HG02571 (cell line): ENCODE data around the gene ZFR.
"Not testable (repeated sequence)": the region's sequence is repeated elsewhere in the genome, so short reads cannot be mapped to it uniquely, and the experiment has no call there.

ENCODE experiments used
- ATAC-seq: cut with Tn5 transposase; IDR thresholded peaks from one replicate; pipeline ENCODE4 v1.9.1; 2021; ENCODE audit warnings: mild to moderate bottlenecking, moderate library complexity; ENCODE audit not compliant: unreplicated experiment

ZFR gene

GRCh38 chr5:32452316-32452715 is 7.8 kb upstream of the ZFR start:
- not testable (repeated sequence) for ATAC-seq

GRCh38 chr5:32450952-32451351 is 6.4 kb upstream of the ZFR start:
- no peak for ATAC-seq

DNA sequence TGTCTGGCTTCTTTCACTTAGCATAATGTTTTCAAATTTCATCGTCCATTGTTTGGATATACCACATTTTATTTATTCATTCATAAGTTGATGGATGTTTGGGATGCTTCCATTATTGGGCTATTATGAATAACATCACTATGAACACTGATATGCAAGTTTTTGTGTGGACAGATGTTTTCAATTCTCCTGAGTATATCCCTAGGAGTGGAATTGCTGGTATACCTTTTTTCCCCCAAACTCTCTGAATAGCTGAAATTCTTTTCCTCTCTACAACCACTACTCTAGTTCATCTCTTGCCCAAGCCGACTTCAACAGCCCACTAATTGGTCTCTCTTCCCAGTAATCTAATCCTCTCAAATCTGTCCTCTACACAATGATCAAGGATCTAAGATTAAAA is 4.7 kb upstream of the ZFR start:
- ATAC-seq: no peak

DNA sequence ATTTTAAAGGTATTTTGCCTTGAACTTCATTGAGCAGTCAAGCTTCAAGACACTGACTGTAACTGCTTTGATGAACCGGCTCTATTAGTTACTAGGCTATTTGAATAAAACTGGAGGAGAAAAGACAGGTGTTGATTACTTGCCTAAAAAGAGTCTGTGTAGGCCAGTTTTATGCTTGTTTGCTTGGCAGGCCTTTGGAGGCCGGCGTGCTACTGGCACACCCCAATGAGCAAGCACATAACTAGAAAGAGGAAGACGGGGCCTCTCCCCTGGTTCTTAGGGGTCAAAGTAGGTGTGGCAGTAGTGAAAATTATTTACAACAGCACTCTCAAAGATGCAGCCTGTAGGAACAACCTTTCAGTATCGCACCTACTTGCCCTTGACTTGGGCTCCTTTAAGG is 2.1 kb upstream of the ZFR start:
- no peak for ATAC-seq

DNA sequence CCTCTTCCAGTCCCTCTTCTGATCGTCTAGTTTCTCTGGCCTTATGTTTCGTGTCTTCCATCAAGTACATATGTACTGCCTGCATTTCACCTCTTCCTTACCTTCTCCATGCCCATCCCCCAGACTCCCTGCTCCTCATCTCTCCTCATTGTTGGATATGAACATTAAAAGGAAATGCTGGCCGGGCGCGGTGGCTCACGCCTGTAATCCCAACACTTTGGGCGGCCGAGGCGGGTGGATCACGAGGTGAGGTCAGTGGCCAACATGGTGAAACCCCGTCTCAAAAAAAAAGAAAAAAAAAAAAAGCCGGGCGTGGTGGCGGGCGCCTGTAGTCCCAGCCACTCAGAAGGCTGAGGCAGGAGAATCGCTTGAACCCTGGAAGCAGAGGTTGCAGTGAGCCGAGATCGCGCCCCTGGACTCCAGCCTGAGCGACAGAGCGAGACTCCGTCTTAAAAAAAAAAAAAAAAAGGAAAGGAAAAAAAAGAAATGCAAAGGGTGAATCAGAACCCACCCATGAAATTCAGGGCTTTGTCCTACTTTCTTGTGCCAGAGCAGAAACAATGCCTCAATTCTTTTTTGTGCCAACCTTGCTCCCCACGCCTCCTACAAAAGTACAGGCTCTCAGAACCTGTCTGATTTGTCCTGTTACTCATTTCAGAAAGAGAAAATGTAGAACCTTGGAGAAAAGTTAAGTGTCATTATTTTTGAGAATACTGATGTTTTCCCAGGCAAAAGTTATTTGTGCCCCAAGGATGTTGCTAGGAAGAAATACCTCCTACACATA is 1.5 kb upstream of the ZFR start:
- ATAC-seq: no peak

DNA sequence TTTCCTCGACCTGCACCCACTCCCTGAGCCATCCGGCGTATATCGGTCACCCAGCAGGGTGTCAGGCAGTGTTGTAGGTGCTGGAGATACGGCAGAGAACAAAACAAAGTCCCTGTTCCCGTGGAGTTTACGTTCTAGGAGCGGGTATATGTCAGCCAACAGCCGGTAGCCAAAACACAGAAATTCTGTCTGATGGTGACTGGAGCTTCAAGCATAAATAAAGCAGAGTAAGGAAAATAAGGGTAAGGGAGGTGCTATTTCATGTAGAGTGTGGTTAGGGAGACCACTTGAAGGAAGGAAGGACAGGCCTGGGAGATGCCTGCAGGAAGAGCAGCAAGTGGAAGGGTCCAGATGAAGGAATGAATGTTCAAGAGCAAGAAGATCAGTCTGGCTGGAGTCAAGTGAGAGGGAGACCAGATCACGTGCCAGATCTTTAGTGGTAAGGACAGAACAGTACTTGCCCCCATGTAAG is 783 bp upstream of the ZFR start:
- no peak for ATAC-seq

GRCh38 chr5:32443541-32444430 is 754 bp downstream of the ZFR start:
- ATAC-seq: peak; percentile 49

GRCh38 chr5:32443145-32443540 is 1.4 kb downstream of the ZFR start:
- ATAC-seq: peak; percentile 26

- no peak for ATAC-seq
Observed at GRCh38 chr5:32439086-32439642, 5.4 kb downstream of the ZFR start.

DNA sequence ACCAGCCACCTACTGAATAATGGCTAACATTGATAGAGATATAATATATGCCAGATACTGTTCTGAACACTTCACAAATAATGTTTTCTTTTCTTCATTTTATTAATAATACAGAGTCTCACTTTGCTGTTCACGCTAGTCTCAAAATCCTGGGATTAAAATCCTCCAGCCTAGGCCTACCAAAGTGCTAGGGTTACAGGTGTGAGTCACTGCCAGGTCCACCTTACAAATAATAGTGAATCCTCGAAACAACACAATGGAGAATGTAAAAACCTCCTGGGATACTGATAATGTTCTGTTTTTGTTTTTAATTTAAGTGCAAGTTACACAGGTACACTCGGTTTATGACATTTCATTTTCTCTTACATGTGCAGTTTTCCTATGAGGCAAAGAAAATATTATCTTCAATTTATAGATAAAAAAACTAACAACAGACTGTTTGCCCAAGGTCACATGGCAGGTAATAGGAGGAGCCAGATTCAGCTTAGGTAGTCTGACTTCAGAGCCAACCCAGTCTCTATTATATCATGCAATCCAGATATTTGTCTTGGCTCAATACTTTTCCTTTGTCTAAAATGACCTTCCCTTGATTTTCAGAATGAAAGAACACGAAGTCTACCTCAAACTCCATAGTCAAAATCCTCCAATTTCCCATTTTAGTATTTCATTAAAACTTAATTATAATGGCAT is 7.8 kb downstream of the ZFR start:
- no peak for ATAC-seq

GRCh38 chr5:32435383-32435782 is 9.2 kb downstream of the ZFR start:
- no peak for ATAC-seq

DNA sequence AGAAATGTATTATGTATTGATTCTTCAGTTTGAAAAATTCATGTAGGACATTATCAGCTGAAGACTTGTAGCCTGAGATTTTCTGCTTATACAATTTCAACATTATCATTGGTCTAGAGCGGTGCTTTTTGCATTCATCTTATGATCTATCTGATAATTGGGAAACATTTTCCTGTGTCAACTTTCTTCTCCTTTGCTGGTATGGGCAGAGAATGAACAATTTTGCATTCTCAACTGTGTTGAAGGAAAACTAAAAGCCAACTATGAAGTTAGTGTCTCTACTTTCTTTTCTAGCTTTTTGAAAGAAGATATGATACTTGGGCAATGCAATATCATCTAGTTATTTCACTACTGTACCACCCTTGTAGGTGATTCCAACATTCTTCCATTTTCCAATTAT is 10.3 kb downstream of the ZFR start:
- ATAC-seq: no peak

- ATAC-seq: no peak
Observed at GRCh38 chr5:32432633-32433032, 11.9 kb downstream of the ZFR start.

DNA sequence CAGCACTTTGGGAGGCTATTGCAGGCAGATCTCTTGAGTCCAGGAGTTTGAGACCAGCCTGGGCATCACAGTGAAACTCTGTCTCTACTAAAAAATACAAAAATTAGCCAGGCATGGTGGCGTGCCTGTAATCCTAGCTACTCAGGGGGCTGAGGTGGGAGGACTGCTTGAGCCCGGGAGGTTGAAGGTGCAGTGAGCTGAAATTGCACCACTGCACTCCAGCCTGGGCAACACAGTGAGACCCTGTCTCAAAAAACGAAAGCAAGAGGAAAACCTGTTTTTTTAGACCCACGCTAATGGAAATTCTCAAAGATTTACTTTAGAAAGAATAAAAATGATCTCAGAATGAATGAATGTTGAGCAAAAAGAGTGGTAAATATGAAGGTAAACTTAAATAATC is 13.7 kb downstream of the ZFR start:
- ATAC-seq: not testable (repeated sequence)

DNA sequence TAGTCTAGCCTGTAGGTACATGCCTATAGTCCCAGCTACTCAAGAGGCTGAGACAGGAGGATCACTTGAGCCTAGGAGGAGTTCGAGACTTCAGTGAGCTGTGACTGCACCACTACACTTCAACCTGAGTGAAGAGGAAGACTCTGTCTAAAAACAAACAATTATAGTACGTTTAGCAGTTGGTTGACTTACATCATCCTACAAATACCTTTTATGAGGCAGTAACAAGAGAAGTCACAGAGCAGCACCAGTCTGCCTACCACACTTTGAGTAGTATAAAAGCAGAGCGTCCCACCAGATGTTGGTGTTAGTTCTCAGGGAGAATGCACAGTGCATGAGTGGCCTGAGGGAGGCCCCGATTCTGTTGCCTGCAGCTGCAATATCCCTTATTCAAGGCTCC is 16.1 kb downstream of the ZFR start:
- no peak for ATAC-seq

- ATAC-seq: no peak
Observed at GRCh38 chr5:32426440-32427151, 17.9 kb downstream of the ZFR start.

GRCh38 chr5:32422697-32423096 is 21.8 kb downstream of the ZFR start:
- ATAC-seq: no peak

DNA sequence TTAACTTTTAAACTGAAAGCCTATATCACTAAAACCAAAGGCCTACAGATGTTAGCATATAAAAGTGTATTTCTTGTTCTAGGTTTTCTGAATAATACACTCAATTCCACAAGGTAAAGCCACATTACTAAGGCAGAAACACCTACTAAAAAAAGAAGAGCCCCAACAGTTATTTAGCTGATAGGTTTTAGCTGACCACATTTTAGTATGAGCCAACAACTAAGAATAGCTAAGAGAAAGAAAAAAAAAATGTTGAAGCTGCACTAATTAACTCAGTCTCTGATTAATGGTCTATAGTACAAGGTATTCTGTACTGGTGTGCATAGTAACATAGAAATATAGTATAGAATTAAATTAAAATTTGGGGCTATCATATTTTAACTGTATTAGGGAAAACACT is 23.5 kb downstream of the ZFR start:
- no peak for ATAC-seq

GRCh38 chr5:32420506-32420905 is 24.0 kb downstream of the ZFR start:
- ATAC-seq: no peak

DNA sequence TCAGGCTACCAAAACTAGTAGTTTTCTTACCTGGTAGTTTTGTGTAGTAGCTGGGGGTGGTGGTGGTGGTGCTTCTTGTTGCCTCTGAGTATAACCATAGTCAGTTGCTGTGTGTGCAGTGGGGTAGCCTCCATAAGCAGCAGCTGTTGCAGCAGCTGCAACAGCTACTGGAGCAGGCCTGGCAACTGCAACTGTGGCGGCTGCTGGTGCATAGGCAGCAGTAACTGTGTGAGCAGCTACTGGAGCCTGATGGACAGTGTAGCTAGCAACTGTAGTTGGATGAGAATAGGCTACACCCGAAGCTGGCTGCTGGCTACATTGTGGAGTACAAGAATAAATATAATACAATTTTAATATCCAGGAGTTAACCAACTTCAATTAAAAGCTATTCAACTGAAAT is 24.7 kb downstream of the ZFR start:
- no peak for ATAC-seq
